Tibial nerve (tissue), 3 donors: ENCODE measurements around the gene TRIM38.

Source experiments
- CTCF ChIP-seq, 5 experiments: fragments of 200-600 bp in 3 of 5; fragments of 450-650 bp in 2 of 5; sonication (generic) in 3 of 5; IDR thresholded peaks; one replicate each; pipeline ENCODE4 v1.5.1; 2016 to 2019; ENCODE audit warnings: antibody characterized with exemption in 5 of 5, mild to moderate bottlenecking in 3 of 5, moderate library complexity in 2 of 5
- POLR2A ChIP-seq, 2 donors: fragments of 450-650 bp; IDR thresholded peaks; one replicate each; pipeline ENCODE4 v1.6.1; 2017; ENCODE audit warnings: antibody characterized with exemption in 2 of 2, mild to moderate bottlenecking in 2 of 2, moderate library complexity in 2 of 2

GRCh38 chr6:25944688-25945574, 17.7 kb upstream of the TRIM38 start:
- TF ChIP-seq POLR2A (IDR thresholded peaks at IDR 0.05) (no peak), CTCF (IDR thresholded peaks at IDR 0.05) (no peak)
